Fibroblast of the conjunctiva (primary cell): Measurements from ENCODE around the gene NHS.
A peak's percentile ranks its signal among the peaks of the same experiment; 100 is the strongest.

Source experiments
- DNase-seq: peaks from one replicate; pipeline ENCODE4 v3.0.0-alpha.2; 2010; ENCODE audit warnings: low read depth

Gene NHS

DNA sequence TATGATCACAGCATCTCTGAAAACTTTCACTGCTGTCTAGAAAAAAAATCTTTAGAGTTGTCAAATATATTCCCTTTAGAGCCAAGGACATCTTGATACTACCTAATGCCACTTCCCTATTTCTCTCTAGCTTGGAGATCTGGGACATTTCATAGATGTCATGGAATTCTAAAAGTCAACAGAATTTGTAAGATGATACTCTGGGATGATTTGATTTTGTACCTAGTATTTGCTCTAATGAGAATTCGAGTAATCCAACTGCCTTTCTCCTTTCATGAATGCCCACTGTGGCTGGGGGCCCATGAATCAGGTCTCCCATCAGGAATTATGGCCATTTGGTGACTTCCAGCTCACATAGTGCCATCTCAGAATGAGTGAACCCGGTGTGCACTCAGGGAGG, 73.2 kb downstream of the NHS start:
- DNase-seq = no peak

DNA sequence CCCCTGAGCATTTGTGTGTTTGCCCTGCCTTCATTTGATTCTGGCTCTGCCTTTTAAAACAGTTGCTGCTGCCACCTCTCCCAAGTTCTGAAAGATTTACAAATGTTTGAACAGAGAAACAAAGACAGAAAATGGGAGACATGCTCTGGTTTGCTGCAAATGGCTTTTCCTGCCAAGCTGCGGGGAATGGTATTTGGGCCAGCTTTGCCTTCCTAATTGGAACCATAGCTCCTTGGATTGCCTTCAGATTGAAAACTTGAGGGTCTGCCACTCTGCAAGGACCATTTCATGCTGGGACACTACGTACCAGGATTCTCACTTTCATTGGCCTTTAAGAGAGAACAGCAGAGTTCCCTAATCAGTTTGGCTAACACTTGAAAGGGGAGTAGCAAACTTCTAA, 74.9 kb downstream of the NHS start:
- no peak for DNase-seq

DNA sequence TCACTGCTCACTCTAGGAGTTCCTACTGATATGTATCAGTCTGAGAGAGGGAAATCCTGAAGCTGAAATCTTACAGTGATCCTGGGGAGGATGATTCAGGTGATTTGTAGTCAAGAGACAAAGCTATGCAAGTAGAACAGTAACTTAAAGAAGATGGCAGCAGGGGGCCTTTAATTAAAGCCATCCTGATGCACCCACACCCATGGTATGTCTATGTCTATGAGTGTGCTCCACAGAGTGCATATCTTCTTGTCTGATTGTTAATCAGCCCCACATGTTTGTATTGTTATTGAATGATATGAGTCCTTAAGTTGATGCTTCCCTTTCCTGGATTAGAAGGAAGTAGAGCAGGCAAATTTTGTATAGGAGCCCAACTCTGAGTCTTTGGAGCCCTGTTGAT, 78.8 kb downstream of the NHS start:
- DNase-seq = no peak

DNA sequence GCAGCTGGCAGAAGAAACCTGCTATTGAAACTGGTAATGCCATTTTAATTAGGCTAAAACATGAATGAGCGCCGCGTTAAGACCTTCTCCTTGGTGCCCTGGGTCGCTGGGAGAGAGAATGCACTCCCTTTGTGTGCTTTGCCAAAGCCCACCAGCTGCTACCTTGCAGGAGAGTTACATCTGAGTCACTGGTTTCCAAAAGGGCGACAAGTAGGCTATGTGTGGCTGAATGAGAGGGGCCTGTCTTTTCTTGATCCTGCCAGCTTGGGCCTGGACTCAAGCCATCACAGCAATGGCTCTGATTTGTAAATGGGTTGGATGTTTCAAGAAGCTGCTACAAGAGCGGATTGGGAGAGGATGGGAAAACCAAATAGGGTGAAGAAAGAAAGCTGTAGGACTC, 81.5 kb downstream of the NHS start:
- DNase-seq = no peak

DNA sequence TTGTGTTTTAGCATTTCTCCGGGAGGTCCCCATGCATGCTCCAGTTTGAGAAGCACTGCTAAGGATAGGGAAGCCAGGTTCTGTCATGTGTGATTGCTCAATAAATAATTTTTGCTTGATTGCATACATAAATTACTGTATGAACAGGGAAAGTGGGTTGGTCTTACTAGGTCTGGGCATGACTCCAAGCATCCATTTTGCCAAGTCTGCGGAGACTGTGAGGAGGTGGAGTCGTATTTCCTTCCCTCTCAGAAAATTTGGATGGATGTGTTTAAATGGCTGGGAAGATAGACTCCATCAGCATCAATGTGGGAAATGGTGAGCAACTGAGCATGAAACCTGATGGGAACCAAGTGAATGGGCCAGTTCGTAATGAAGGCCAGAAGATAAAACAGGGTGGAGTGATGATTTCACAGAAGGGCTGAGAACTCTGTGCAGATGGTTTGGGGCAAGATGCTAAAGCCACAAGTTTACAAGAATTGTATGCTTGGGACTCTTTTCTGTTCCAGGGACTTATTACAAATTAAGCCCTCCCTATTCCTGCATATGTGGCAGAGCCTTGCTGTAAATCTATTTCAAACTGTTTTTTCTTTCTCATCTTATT, 84.1 kb downstream of the NHS start:
- peak; percentile 66 for DNase-seq

DNA sequence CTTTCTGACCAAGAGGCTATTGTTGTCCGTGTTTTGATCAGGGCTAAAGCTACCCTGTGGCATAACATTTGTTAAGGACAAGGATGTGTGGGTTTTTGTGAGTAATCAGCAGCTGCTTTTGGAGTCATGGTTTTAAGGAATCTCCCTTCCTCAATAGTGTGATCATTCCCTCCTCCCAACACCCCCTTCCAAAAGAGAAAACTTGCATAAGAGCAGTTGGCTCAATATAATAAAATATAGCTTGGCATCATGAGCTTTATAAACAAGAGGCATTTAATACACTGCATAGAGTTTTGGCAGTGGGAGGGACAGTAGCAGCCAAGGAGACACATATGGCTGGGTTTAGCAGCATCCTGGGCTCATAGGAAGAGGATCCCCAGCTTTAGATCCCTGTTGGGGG, 84.7 kb downstream of the NHS start:
- no peak for DNase-seq

DNA sequence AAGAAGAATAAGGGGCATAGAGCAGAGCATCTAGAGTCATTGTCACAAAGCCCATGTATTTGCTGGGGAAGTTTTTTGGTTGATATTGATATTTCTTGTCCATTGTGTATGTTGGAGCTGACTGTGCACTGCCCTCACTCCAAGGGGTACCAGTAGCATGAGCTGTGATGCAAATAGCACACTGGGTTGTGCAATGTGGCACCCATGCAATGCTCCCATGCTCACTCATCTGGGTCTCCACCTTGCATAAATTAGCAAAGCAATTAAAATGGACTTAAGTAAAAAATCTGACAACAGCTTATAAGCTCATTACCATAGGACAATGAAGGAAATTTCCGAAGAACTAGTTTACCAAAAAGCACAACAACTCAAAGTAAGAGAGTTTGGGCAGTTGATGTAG, 87.9 kb downstream of the NHS start:
- DNase-seq = no peak

DNA sequence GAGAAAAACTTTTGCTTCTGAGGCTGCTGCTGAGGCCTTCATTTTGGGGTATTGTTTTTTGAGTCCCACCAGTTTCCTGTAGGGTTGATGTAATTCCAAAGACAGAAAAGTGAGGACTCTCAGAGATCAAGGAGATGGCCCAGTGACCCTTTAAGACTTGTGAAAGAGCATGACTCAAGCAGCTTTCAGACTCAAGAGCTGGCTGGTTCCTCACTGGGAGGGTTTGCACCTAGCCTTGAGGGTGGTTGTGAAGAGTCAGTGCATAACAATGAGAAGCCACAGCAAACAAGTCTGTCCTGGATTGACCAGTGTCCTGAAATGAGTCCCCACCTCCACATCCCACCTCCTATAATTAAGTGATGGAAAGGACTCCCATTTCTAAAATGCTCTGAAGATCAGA, 89.2 kb downstream of the NHS start:
- no peak for DNase-seq

DNA sequence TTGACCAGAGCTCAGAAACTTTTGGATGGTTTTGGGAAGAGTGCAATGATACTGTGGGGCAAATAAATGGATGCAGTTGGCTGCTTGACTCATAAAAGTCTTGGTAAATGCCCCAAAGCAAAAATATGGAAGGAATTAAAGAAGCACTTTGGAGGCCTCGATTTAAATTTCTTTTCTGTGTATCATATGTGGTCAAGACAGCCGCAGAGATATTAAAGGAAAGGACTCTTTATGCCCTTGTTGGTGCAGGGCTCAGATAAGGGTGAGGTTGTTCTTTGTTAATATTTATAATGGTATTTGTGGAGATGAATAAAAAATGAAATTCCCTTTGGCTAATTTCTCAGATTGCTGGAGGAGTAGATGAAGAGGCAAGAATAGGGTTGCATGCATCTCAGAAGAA, 90.2 kb downstream of the NHS start:
- no peak for DNase-seq

DNA sequence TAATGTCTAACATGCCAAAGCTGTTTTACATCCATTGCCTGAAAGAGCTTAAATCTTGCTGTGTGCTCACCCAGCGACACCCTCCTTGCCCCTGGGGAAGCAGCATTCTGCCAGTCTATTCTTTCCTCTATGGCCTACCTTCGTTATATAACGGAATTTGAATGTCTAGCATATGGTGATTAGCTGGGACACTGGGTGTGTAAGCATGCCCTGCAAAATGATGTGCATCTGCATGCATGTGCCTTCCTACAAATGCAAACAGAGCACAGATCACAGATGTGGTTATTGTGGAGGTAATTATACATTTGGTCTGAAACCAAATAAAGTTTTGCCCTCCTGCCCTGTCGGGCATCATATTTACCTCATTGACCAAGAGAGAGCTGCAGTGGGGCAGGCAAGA, 90.8 kb downstream of the NHS start:
- no peak for DNase-seq

DNA sequence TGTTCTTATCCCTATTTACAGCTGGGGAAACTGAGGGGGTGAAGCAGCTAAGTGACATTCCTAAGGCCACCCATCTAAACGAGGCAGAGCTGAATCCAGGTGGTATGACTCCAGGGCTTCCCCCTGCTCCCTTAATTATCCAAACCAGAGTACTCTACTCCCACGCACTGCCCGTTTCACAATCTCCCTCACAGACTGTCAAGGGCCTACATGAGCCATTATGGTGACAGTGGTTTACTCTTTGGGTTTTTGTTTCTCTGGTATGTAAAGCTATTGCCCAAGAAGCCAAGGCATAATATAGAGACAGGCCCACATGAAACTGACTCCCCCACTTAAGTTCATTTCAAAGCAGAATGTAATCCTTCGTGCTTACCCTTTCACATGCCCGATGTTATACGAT, 95.1 kb downstream of the NHS start:
- no peak for DNase-seq

DNA sequence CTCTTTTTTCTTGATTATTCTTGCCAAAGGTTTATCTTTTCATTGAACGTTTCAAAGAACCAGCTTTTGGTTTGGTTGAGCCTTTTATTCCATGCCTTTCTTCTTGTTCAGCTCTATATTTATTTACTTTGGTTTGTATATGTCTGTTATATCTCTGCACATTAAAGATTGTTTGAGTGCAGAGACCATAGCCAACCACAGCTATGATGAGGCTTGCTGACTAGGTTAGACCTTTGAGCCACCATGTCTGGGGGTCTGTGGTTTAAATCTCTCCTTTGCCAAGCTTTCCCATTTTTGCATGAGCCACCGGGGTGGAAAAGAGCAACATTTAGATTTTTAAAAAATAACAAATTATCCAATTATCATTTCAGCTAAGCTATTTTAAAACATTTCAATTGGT, 96.1 kb downstream of the NHS start:
- no peak for DNase-seq

DNA sequence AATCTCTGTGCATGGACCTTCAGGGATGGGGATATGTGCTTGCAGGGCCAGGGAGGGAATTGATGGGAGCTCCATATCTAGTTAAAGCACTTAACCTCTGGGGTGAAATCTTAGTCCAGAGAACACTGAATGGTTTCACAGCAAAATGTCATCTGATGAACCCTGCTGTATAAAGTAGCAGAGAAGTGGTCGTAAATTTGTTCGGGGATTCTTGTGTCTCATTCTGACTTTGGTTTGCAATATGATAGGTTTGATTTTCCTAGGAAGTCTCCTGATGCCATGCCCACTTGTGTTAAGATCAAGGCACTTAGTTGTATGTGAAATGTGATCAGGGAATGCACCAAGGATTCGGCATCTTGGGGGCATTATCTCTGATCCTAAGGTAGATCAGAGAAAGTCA, 96.9 kb downstream of the NHS start:
- no peak for DNase-seq

DNA sequence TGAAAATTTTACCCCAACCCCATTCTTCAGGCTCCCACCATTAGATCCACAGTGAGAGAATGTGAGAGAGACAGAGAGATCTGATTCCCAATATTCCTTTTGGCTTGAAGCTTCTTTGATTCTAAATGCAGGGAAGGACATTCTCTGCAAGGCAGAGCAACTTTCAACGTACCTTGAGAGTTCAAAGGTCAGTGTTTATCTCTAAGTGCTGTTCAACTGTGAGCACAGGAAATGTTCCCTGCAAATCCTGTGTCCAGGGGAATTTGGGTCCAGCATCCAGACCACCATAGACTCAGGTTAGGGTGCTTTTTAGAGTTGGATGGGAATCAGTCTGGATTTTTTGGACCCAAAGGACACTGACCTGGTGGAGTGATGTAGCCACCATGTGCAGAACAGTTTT, 97.4 kb downstream of the NHS start:
- DNase-seq = no peak

DNA sequence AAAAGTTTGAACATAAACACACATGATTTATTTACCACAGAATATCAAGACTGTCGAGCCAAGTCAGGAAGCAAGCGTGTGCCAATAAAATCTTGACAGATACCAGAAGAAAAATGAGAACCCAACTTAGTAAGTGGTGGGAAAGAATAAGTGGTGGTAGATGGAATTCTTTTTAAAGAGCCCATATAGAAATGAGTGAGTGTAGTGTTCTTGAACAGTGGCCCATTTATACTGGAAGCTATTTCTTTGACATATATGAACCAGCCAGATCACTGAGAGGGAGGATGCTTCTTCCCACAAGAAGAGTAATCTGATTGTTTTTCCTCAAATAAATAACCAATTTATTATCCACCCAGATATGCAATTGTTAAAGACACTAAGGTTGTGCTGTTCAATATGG, 98.0 kb downstream of the NHS start:
- DNase-seq = no peak

DNA sequence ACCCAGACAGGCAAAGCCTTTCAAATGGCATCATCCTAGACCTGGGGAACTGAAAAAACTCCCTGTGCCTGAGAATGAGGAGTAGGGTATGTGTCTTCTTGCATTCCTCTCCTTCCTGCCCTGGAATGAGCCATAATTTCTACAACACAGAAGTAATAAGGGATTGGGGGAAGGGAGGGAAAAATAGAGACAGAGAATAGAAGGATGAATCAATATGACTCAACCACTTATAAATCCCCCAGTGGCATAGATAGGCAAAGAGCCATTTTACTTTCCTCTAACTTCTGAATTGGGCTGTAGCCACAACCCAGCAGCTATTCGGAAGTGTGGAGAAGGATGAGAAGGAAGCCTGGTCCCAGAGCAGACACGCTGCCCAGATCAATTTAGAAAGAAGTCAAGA, 99.9 kb downstream of the NHS start:
- DNase-seq = no peak

DNA sequence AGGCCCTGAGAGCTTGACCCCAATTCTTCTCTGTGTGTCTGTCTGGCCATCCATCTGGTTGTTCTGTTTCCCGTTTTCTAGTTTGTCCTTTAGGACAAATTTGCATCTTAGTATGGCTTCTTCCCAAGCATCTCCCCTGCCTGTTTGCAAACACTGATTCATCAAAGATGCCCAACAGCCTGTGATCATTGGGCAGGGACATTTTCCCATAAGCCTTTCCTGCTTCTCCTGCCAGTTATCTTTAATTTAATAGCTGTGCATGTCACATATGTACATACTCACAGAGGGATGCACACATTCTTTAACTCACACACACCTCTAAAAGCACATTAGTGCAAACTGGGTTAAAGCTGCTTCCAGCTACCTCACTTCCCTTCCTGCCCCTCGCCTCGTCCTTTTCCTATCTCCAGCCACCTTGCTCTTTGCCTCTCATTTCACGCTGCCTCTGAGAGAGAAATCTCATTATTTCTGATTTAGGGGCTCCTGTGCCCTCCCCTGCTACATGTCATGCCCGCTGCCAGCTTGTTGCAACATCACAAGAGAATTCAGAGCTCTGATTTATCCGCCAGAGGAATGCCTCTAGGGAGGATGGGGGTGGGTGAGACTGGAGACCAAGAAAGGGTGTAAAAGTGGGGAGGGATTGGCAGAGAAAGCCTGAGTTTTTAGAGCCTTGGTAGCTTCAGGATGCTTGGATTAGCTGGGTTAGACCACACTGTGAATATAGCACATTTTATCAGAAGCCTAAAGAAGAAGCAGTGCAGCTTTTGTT, 100.6 kb downstream of the NHS start:
- DNase-seq = no peak

DNA sequence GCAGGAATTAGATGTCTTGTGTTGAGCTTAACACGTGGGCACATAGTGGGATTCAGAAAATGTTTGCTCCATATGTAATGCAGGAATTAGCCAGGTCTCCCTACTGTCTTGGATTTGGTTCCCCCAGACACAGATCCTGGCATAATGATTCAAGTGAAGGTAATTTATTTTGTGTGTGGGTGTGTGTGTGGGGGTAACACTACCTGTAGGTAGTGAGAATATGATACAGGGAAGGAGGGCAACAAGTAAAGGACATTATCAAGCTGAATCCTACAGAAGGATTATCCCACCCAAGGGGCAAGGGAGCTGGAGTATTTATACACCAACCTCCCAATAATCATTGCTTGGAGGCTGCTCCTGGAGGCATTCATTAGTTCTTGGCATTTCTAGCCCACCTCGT, 101.4 kb downstream of the NHS start:
- DNase-seq = no peak

DNA sequence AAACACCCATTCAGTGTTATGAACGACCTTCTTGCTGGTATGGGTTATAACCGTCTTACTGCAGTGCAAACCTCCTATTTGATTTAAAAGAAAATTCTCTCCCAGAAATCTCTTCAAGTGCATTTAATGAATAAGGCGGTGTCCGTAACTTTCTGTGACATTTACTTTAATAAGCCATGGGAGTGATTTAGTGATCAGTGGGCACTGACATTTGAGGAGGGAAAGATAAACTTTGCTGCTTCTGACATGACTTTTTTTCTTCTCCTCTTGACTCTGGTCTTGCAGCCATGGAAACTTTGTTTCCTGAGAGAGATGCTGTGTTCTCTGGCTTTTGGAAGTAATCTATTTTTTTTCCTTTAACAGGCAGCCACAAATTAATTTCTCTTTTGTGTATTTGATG, 106.1 kb downstream of the NHS start:
- no peak for DNase-seq

DNA sequence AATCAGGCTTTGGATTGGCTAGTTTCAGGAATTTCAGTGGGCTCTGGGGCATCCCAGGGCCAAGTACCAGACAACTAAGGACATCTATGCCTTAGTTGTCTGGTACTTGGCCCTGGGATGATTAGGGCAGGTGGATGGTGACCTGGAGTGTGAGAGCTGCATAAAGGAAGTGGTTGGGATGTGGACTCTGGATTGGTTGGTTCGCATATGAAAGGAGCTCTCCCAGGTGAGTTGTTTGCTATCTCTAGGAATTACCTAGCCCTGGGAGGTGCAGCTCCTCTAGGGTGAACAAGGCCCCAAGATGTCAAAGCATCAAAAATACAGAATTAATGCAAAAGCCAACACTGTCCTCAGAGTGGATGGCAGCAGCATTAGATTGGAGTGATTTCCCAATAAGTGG, 109.6 kb downstream of the NHS start:
- DNase-seq = no peak

DNA sequence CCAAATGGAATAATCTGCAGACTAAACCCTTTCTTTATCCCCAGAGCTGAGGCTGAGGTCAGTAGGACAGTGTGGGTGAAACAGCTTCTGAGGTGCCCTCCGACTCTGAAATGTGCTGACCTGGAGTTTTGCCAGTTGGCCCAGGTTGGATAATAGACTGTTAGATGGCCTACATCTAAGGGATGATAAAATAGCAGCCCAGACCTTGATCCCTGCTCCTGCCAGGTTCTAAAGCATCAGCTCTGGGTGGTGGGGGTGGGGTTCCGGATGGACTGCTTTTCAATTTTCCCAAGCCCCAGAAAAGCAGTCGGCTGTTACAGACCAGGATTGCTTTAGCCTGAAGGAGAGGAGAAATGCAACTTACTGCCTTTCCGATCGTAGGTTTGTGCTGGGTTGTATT, 110.4 kb downstream of the NHS start:
- no peak for DNase-seq

DNA sequence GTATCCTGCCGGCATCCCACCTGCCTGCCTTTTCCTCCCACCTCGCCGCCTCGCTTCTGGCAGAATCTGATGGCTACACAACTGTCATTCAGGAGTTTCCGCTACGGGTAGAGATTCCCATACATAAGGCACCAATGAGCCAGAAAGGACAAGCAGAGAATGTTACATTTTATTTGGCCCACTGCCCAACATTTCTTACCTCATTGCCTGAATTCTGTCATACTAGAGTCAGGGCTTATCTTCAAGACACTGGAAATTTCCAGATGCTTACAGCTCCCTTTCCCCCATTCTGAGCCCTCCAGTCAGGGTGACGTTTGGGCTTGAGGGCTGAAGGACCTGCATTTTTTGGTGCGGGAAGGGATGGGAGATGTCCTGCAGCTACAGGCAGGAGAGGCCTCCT, 113.0 kb downstream of the NHS start:
- no peak for DNase-seq

DNA sequence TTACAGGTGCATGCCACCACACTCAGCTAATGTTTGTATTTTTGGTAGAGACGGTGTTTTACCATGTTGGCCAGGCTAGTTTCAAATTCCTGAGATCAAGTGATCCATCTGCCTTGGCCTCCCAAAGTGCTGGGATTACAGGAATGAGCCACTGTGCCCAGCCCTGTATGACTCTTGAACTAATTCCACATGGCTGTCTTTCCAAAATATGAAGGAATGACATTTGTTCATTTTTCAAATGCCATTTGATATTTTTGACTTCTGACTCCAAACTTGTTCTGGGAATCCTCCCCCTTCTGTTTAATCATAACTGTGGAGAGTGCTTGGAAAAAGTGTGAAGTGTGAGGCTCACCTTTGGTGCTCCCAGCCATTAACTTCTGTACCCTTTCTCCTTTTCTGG, 119.2 kb downstream of the NHS start:
- no peak for DNase-seq

DNA sequence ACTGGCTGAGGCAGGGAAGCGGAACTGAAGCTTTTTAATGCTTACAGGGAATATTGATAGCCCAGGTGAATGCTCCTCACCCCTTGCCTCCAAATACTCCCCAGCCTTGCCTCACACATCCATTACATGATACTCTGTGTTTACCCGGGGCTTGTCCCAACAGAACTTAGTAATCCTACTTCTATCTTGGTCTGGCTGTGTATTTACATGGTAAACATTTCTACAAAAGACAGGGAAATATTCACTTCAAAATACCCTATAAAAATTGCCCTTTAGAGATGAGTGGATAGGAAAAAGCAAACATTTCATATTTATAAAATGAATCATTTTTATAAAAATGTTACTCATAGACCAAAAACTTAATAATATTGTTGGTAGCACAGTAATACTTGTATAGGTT, 120.1 kb downstream of the NHS start:
- no peak for DNase-seq
